ENCODE measurements around the gene ITGB6. TPM values are rescaled to one million over a fixed set of nuclear protein-coding genes. Genes with fewer than 3 reads are reported as not detected.

The ITGB6 gene
- total and polyA plus RNA-seq, 4 experiments from 2014 or later, result not detected

GRCh38 chr2:160225722-160226121, 25.6 kb upstream of the ITGB6 start:
- Mint-ChIP-seq H3K36me3 (no peaks in the 10 kb centered on the region), H3K4me1 (peaks cover 21 to 32% (median 27%) of the 10 kb centered on the region in 4 donors), H3K27ac (no peak overlapping the region), H3K9me3 (no peaks in the 10 kb centered on the region), H3K4me3 (no peak overlapping the region), H3K27me3 (peaks cover 0 to 4% of the 10 kb centered on the region in 2 donors)
- H3K27ac ChIP-seq (ENCODE audit: low read depth, low read length), result no peak overlapping the region
- H3K36me3 ChIP-seq (ENCODE audit: insufficient read depth, low read length), result no peaks in the 10 kb centered on the region
- ChIA-PET POLR2A (ENCODE audit: partially characterized antibody) (no interaction called here), CTCF (ENCODE audit: partially characterized antibody) (interaction anchor here (1.2 to 2.2 kb wide), 5 partner anchors 14 to 768 kb away, joined by 3 to 7 read pairs (median 5); no protein-coding TSS in a partner anchor)
- intact Hi-C loops (cut with micrococcal nuclease), result no loop called here
- no peak for DNase-seq
- no peaks in the 10 kb centered on the region for H3K9me3 ChIP-seq (ENCODE audit: control insufficient read depth in 1 of 2, low read length in 2 of 2)
- H3K27me3 ChIP-seq (ENCODE audit: insufficient read depth, low read length), result no peaks in the 10 kb centered on the region
- no peak overlapping the region for H3K4me3 ChIP-seq (ENCODE audit: low read length in 2 of 2)
- H3K4me1 ChIP-seq (ENCODE audit: insufficient read depth, low read length), result peaks cover 22% of the 10 kb centered on the region

- intact Hi-C loops (cut with micrococcal nuclease), result no loop called here
- POLR2A ChIA-PET (ENCODE audit: partially characterized antibody), result no interaction called here
- peaks cover 0 to 4% of the 10 kb centered on the region in 2 donors for H3K27me3 Mint-ChIP-seq
Observed at GRCh38 chr2:160224507-160224906, 24.4 kb upstream of the ITGB6 start.

GRCh38 chr2:160224060-160224459, 24.0 kb upstream of the ITGB6 start:
- Histone ChIP-seq H3K9me3 (ENCODE audit: control insufficient read depth in 1 of 2, low read length in 2 of 2) (no peaks in the 10 kb centered on the region), H3K27me3 (ENCODE audit: insufficient read depth, low read length) (no peaks in the 10 kb centered on the region), H3K36me3 (ENCODE audit: insufficient read depth, low read length) (no peaks in the 10 kb centered on the region), H3K27ac (ENCODE audit: low read depth, low read length) (no peak overlapping the region), H3K4me3 (ENCODE audit: low read length in 2 of 2) (no peak overlapping the region), H3K4me1 (ENCODE audit: insufficient read depth, low read length) (peaks cover 28% of the 10 kb centered on the region)
- no peaks in the 10 kb centered on the region for H3K9me3 Mint-ChIP-seq
- H3K36me3 Mint-ChIP-seq, result no peaks in the 10 kb centered on the region
- CTCF ChIA-PET (ENCODE audit: partially characterized antibody), result interaction anchor here (1.1 to 2.2 kb wide), 2 partner anchors 14 to 770 kb away, joined by 5 read pairs; no protein-coding TSS in a partner anchor
- peaks cover 0 to 4% of the 10 kb centered on the region in 2 donors for H3K27me3 Mint-ChIP-seq
- POLR2A ChIA-PET (ENCODE audit: partially characterized antibody), result no interaction called here
- peak overlapping the region; percentile 3 to 63 (median 52) for H3K27ac Mint-ChIP-seq
- intact Hi-C loops (cut with micrococcal nuclease), result no loop called here
- peaks cover 32 to 38% (median 35%) of the 10 kb centered on the region in 4 donors for H3K4me1 Mint-ChIP-seq
- DNase-seq, result peak in 2 of 5 donors; percentile 11 to 59
- H3K4me3 Mint-ChIP-seq, result peak overlapping the region in 7 of 8 donors; percentile 57 to 78 (median 66)

More at GRCh38 chr2:160224507-160224906, 24.4 kb upstream of the ITGB6 start:
- H3K4me3 Mint-ChIP-seq, result peak overlapping the region in 4 of 8 donors; percentile 64 to 78 (median 68)
- Histone ChIP-seq H3K4me1 (ENCODE audit: insufficient read depth, low read length) (peaks cover 28% of the 10 kb centered on the region), H3K4me3 (ENCODE audit: low read length in 2 of 2) (no peak overlapping the region), H3K9me3 (ENCODE audit: control insufficient read depth in 1 of 2, low read length in 2 of 2) (no peaks in the 10 kb centered on the region), H3K27me3 (ENCODE audit: insufficient read depth, low read length) (no peaks in the 10 kb centered on the region), H3K36me3 (ENCODE audit: insufficient read depth, low read length) (no peaks in the 10 kb centered on the region), H3K27ac (ENCODE audit: low read depth, low read length) (no peak overlapping the region)
- H3K27ac Mint-ChIP-seq, result peak overlapping the region in 2 of 7 donors; percentile 36 to 44
- H3K4me1 Mint-ChIP-seq, result peaks cover 29 to 38% (median 35%) of the 10 kb centered on the region in 4 donors
- CTCF ChIA-PET (ENCODE audit: partially characterized antibody), result interaction anchor here (1.1 to 2.2 kb wide), 3 partner anchors 15 to 770 kb away, joined by 3 to 5 read pairs (median 5); no protein-coding TSS in a partner anchor
- no peaks in the 10 kb centered on the region for H3K36me3 Mint-ChIP-seq
- no peaks in the 10 kb centered on the region for H3K9me3 Mint-ChIP-seq
- DNase-seq, result no peak

GRCh38 chr2:160223560-160223959, 23.5 kb upstream of the ITGB6 start:
- peaks cover 28% of the 10 kb centered on the region for H3K4me1 ChIP-seq (ENCODE audit: insufficient read depth, low read length)
- no peak overlapping the region for H3K27ac ChIP-seq (ENCODE audit: low read depth, low read length)
- DNase-seq, result no peak
- H3K4me3 ChIP-seq (ENCODE audit: low read length in 2 of 2), result no peak overlapping the region
- H3K27ac Mint-ChIP-seq, result no peak overlapping the region
- H3K4me3 Mint-ChIP-seq, result peak overlapping the region in 6 of 8 donors; percentile 57 to 78 (median 68)
- H3K4me1 Mint-ChIP-seq, result peaks cover 32 to 38% (median 35%) of the 10 kb centered on the region in 4 donors
- ChIA-PET CTCF (ENCODE audit: partially characterized antibody) (interaction anchor here (1.1 to 2.2 kb wide), 2 partner anchors 14 to 771 kb away, joined by 5 read pairs; no protein-coding TSS in a partner anchor), POLR2A (ENCODE audit: partially characterized antibody) (no interaction called here)
- H3K36me3 ChIP-seq (ENCODE audit: insufficient read depth, low read length), result no peaks in the 10 kb centered on the region
- intact Hi-C loops (cut with micrococcal nuclease), result no loop called here
- H3K9me3 Mint-ChIP-seq, result no peaks in the 10 kb centered on the region
- no peaks in the 10 kb centered on the region for H3K36me3 Mint-ChIP-seq
- peaks cover 0 to 4% of the 10 kb centered on the region in 2 donors for H3K27me3 Mint-ChIP-seq
- no peaks in the 10 kb centered on the region for H3K27me3 ChIP-seq (ENCODE audit: insufficient read depth, low read length)
- no peaks in the 10 kb centered on the region for H3K9me3 ChIP-seq (ENCODE audit: control insufficient read depth in 1 of 2, low read length in 2 of 2)

- Mint-ChIP-seq H3K4me3 (peak overlapping the region in 1 of 8 donors; percentile 17), H3K27me3 (peaks cover 0 to 4% of the 10 kb centered on the region in 2 donors), H3K27ac (peak overlapping the region in 2 of 7 donors; percentile 13 to 27), H3K36me3 (no peaks in the 10 kb centered on the region), H3K9me3 (no peaks in the 10 kb centered on the region), H3K4me1 (peaks cover 32 to 38% (median 35%) of the 10 kb centered on the region in 4 donors)
- Histone ChIP-seq H3K9me3 (ENCODE audit: control insufficient read depth in 1 of 2, low read length in 2 of 2) (no peaks in the 10 kb centered on the region), H3K27me3 (ENCODE audit: insufficient read depth, low read length) (no peaks in the 10 kb centered on the region), H3K27ac (ENCODE audit: low read depth, low read length) (no peak overlapping the region), H3K4me1 (ENCODE audit: insufficient read depth, low read length) (peaks cover 28% of the 10 kb centered on the region), H3K4me3 (ENCODE audit: low read length in 2 of 2) (no peak overlapping the region), H3K36me3 (ENCODE audit: insufficient read depth, low read length) (no peaks in the 10 kb centered on the region)
- POLR2A ChIA-PET (ENCODE audit: partially characterized antibody), result no interaction called here
- DNase-seq, result no peak
- intact Hi-C loops (cut with micrococcal nuclease), result no loop called here
- CTCF ChIA-PET (ENCODE audit: partially characterized antibody), result no interaction called here
Observed at GRCh38 chr2:160222546-160223283, 22.6 kb upstream of the ITGB6 start.

GRCh38 chr2:160221391-160222276, 21.6 kb upstream of the ITGB6 start:
- no peaks in the 10 kb centered on the region for H3K9me3 ChIP-seq (ENCODE audit: control insufficient read depth in 1 of 2, low read length in 2 of 2)
- no peak for DNase-seq
- Mint-ChIP-seq H3K36me3 (no peaks in the 10 kb centered on the region), H3K27ac (peak overlapping the region in 2 of 7 donors; percentile 34 to 69), H3K4me3 (no peak overlapping the region), H3K9me3 (no peaks in the 10 kb centered on the region), H3K27me3 (peaks cover 0 to 3% of the 10 kb centered on the region in 2 donors), H3K4me1 (peaks cover 32 to 38% (median 35%) of the 10 kb centered on the region in 4 donors)
- no peak overlapping the region for H3K27ac ChIP-seq (ENCODE audit: low read depth, low read length)
- POLR2A ChIA-PET (ENCODE audit: partially characterized antibody), result no interaction called here
- H3K4me3 ChIP-seq (ENCODE audit: low read length in 2 of 2), result no peak overlapping the region
- no peaks in the 10 kb centered on the region for H3K36me3 ChIP-seq (ENCODE audit: insufficient read depth, low read length)
- CTCF ChIA-PET (ENCODE audit: partially characterized antibody), result interaction anchor here (1.9 kb wide), 1 partner anchor 31 kb away, joined by 4 read pairs; no protein-coding TSS in a partner anchor
- no peaks in the 10 kb centered on the region for H3K27me3 ChIP-seq (ENCODE audit: insufficient read depth, low read length)
- intact Hi-C loops (cut with micrococcal nuclease), result no loop called here
- H3K4me1 ChIP-seq (ENCODE audit: insufficient read depth, low read length), result peaks cover 28% of the 10 kb centered on the region

Measured in CD4-positive, alpha-beta memory T cell (primary cell).